MM.1S (cell line): ENCODE data around the gene SUSD3.

ENCODE experiments used
- DNase-seq: peaks from one replicate; pipeline ENCODE4 v3.0.0-alpha.2; 2015
- H2AFZ ChIP-seq: fragments of 300-600 bp; sonication (generic); 2 replicates; pipeline ENCODE4 v1.6.0; 2016; ENCODE audit warnings: antibody characterized with exemption, low read length
- H3F3A ChIP-seq: fragments of 300-600 bp; sonication (generic); 2 replicates; pipeline ENCODE4 v1.6.1; 2016; ENCODE audit warnings: mild to moderate bottlenecking, antibody characterized with exemption, low read length, moderate library complexity, mixed read lengths; ENCODE audit not compliant: insufficient read depth
- H3K27ac ChIP-seq: fragments of 300-600 bp; sonication (generic); 2 replicates; pipeline ENCODE4 v1.5.1; 2016; ENCODE audit warnings: mild to moderate bottlenecking, low read length
- H3K27me3 ChIP-seq: fragments of 300-600 bp; sonication (generic); replicated peaks from 2 replicates; pipeline ENCODE4 v1.6.0; 2016; ENCODE audit warnings: low read length; ENCODE audit not compliant: insufficient read depth
- H3K36me3 ChIP-seq: fragments of 300-600 bp; sonication (generic); replicated peaks from 2 replicates; pipeline ENCODE4 v1.6.1; 2016; ENCODE audit warnings: mild to moderate bottlenecking, low read length, mixed read lengths; ENCODE audit not compliant: insufficient read depth
- H3K4me1 ChIP-seq: fragments of 300-600 bp; sonication (generic); 2 replicates; pipeline ENCODE4 v1.6.1; 2016; ENCODE audit warnings: low read length, mixed read lengths
- H3K4me2 ChIP-seq: fragments of 300-600 bp; sonication (generic); 2 replicates; pipeline ENCODE4 v1.6.0; 2016; ENCODE audit warnings: low read depth, low read length
- H3K4me3 ChIP-seq: fragments of 300-600 bp; sonication (generic); 2 replicates; pipeline ENCODE4 v1.5.1; 2016; ENCODE audit warnings: low read length, mixed read lengths
- H3K79me2 ChIP-seq: fragments of 300-600 bp; sonication (generic); 2 replicates; pipeline ENCODE4 v1.6.1; 2016; ENCODE audit warnings: mixed run types, low read length, mixed read lengths
- H3K9ac ChIP-seq: fragments of 300-600 bp; sonication (generic); 2 replicates; pipeline ENCODE4 v1.6.1; 2016; ENCODE audit warnings: low read length, mixed read lengths
- H3K9me2 ChIP-seq: fragments of 300-600 bp; sonication (generic); replicated peaks from 2 replicates; pipeline ENCODE4 v1.6.1; 2016; ENCODE audit warnings: mild to moderate bottlenecking, low read length, mixed read lengths; ENCODE audit not compliant: insufficient read depth
- H3K9me3 ChIP-seq: fragments of 300-600 bp; sonication (generic); replicated peaks from 2 replicates; pipeline ENCODE4 v1.6.1; 2016; ENCODE audit warnings: mild to moderate bottlenecking, low read length, mixed read lengths; ENCODE audit not compliant: insufficient read depth
- H4K20me1 ChIP-seq: fragments of 300-600 bp; sonication (generic); 2 replicates; pipeline ENCODE4 v1.6.1; 2016; ENCODE audit warnings: mild to moderate bottlenecking, low read length, moderate library complexity, mixed read lengths; ENCODE audit not compliant: insufficient read depth
- EZH2 ChIP-seq: fragments of 300-600 bp; sonication (generic); optimal IDR thresholded peaks from 2 replicates; pipeline ENCODE3; 2017; ENCODE audit warnings: low read depth, mild to moderate bottlenecking, antibody characterized with exemption, low read length, mixed read lengths
- EZH2phosphoT487 ChIP-seq: fragments of 300-600 bp; sonication (generic); IDR thresholded peaks from 2 replicates; pipeline ENCODE4 v1.6.1; 2018; ENCODE audit warnings: antibody characterized with exemption, low read length
- TF ChIP-seq, protein P1 (sequence below): fragments of 300-600 bp; sonication (generic); IDR thresholded peaks from 2 replicates; pipeline ENCODE4 v1.5.1; 2016; ENCODE audit warnings: antibody characterized with exemption, low read length, mixed read lengths

Gene SUSD3

DNA sequence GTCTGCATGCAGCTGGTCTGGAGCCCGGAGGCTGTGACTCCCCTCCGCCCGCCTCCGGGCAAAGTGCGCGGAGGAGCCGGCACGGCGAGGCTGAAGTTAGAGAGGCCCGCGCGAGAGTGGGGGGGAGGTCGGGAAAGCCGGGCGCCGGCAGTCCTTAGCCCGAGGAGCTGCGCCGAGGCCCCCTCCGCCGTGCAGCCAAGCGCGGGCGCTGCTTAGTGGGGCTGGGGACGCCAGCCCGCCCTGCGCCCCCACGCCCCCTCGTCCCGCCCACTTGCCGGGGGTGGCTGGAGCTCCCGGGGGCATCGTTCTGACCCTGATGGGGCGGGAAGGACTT, 75.1 kb downstream of the SUSD3 start:
- H3K79me2 ChIP-seq, result peaks cover 29% of the 10 kb centered on the region
- no peaks in the 10 kb centered on the region for H3K27me3 ChIP-seq
- DNase-seq, result peak; percentile 69
- no peaks in the 10 kb centered on the region for H3K36me3 ChIP-seq
- no peaks in the 10 kb centered on the region for H4K20me1 ChIP-seq
- H2AFZ ChIP-seq, result peak overlapping the region; percentile 76
- peak overlapping the region; percentile 86 for H3K4me3 ChIP-seq
- peak overlapping the region; percentile 60; the same call in 1 of the 2 replicates for H3K27ac ChIP-seq
- H3K9ac ChIP-seq, result peak overlapping the region; percentile 95
- no peaks in the 10 kb centered on the region; the same call in 1 of the 2 replicates for H3F3A ChIP-seq
- H3K4me1 ChIP-seq, result peaks cover 4% of the 10 kb centered on the region; the same call in 1 of the 2 replicates
- H3K9me2 ChIP-seq, result no peaks in the 10 kb centered on the region
- no peaks in the 10 kb centered on the region for H3K9me3 ChIP-seq
- TF ChIP-seq EZH2phosphoT487, result no peak
- H3K4me2 ChIP-seq, result peak overlapping the region; percentile 83

DNA sequence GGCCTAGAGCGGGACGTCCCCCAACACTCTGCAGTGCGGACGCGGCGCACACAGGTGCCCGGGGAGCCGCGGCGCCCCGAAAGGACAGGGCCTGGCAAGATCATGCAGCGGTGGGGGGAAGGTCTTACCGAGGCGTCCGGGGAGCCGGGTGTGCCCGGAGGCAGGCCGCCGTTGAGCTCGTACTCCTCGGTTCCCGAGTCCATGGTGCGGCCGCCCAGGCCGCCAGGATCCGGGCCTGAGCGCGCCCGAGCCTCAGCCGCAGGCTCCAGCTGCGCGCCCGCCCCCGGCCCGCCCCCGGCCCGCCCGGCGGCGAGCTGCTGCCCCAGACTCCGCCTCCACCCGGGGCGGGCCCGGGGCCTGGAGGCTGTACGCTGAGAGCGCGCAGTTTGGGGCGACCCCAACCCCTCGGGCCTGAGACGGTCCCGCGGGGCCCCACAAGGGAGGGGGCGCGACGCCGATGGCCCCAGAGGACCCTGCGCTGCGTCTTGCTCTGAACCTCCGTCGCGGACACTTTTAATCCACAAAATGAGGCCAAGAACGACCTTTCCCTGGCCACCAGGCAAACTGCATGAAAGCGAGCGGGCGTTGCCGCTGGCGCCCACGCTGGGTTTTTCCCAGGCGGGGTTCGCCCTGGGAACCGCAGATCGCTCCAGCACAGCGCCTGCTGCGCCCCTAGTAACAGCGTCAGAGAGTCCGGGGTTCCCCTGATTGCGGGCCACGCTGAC, 75.7 kb downstream of the SUSD3 start, which contains the start of gene NINJ1:
NINJ1 (minus strand) TSS at position 237 of the 725 bp plus-strand sequence; CDS start at position 203, 34 bp downstream.
- Histone ChIP-seq H2AFZ (peak within 1 kb of the TSS; percentile 76), H3K9ac (peak within 1 kb of the TSS; percentile 95)
- DNase-seq, result peak; percentile 82

More for the DNA sequence above, 75.7 kb downstream of the SUSD3 start, which contains the start of gene NINJ1:
- peak within 1 kb of the TSS; percentile 60; the same call in 1 of the 2 replicates for H3K27ac ChIP-seq
- peak within 1 kb of the TSS; percentile 86 for H3K4me3 ChIP-seq
- no peaks in the 10 kb centered on the region for H3K27me3 ChIP-seq
- H4K20me1 ChIP-seq, result no peaks in the 10 kb centered on the region
- H3K9me2 ChIP-seq, result no peaks in the 10 kb centered on the region
- no peaks in the 10 kb centered on the region for H3K36me3 ChIP-seq
- H3K79me2 ChIP-seq, result peaks cover 29% of the 10 kb centered on the region
- H3K9me3 ChIP-seq, result no peaks in the 10 kb centered on the region
- H3K4me1 ChIP-seq, result peaks cover 4% of the 10 kb centered on the region; the same call in 1 of the 2 replicates
- H3K4me2 ChIP-seq, result peak within 1 kb of the TSS; percentile 88
- TF ChIP-seq, protein P1, sequence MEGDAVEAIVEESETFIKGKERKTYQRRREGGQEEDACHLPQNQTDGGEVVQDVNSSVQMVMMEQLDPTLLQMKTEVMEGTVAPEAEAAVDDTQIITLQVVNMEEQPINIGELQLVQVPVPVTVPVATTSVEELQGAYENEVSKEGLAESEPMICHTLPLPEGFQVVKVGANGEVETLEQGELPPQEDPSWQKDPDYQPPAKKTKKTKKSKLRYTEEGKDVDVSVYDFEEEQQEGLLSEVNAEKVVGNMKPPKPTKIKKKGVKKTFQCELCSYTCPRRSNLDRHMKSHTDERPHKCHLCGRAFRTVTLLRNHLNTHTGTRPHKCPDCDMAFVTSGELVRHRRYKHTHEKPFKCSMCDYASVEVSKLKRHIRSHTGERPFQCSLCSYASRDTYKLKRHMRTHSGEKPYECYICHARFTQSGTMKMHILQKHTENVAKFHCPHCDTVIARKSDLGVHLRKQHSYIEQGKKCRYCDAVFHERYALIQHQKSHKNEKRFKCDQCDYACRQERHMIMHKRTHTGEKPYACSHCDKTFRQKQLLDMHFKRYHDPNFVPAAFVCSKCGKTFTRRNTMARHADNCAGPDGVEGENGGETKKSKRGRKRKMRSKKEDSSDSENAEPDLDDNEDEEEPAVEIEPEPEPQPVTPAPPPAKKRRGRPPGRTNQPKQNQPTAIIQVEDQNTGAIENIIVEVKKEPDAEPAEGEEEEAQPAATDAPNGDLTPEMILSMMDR, result peak; percentile 6; the same call in 1 of the 2 replicates
- TF ChIP-seq EZH2 (no peak), EZH2phosphoT487 (no peak)
- H3F3A ChIP-seq, result no peaks in the 10 kb centered on the region; the same call in 1 of the 2 replicates
